Mesothelial cell of epicardium (in vitro differentiated cells): ENCODE measurements around the gene HIPK1. TPM values are rescaled to one million over a fixed set of nuclear protein-coding genes. Genes with fewer than 3 reads are reported as not detected.

Experiments
- DNase-seq, 2 experiments: peaks; one replicate each; pipeline ENCODE4 v3.0.0; 2021; ENCODE audit warnings: low spot score in 2 of 2; ENCODE audit not compliant: unreplicated experiment in 2 of 2
- H3K27ac Mint-ChIP-seq: 2 replicates; pipeline ENCODE4 v1.8.0; 2021; ENCODE audit warnings: mixed read lengths
- H3K27me3 Mint-ChIP-seq: 2 replicates; pipeline ENCODE4 v1.8.0; 2021; ENCODE audit warnings: low read depth, mixed read lengths
- H3K36me3 Mint-ChIP-seq: 2 replicates; pipeline ENCODE4 v1.8.0; 2021; ENCODE audit warnings: mixed read lengths
- H3K4me1 Mint-ChIP-seq: 2 replicates; pipeline ENCODE4 v1.8.0; 2021; ENCODE audit warnings: mixed read lengths
- H3K4me3 Mint-ChIP-seq: 2 replicates; pipeline ENCODE4 v1.8.0; 2021; ENCODE audit warnings: mild to moderate bottlenecking, moderate library complexity, mixed read lengths
- H3K9me3 Mint-ChIP-seq: 2 replicates; pipeline ENCODE4 v1.8.0; 2021; ENCODE audit warnings: mixed read lengths
- CTCF ChIP-seq: fragments of 200-600 bp; sonication (generic); IDR thresholded peaks from one replicate; pipeline ENCODE4 v1.5.0; 2021; ENCODE audit warnings: antibody characterized with exemption; ENCODE audit not compliant: unreplicated experiment
- total RNA-seq: library from RNA; stranded (reverse); gene quantifications from 3 replicates; pipeline ENCODE4 v1.2.1, GENCODE V29; 2021

The HIPK1 gene
- total RNA-seq, 1 donor from 2014 or later = 43.9 TPM

- no peak overlapping the region for H3K27ac Mint-ChIP-seq
- no peaks in the 10 kb centered on the region for H3K27me3 Mint-ChIP-seq
- no peak for DNase-seq
- no peak for TF ChIP-seq CTCF
- H3K9me3 Mint-ChIP-seq = no peaks in the 10 kb centered on the region
- peaks cover 9% of the 10 kb centered on the region for H3K36me3 Mint-ChIP-seq
- H3K4me1 Mint-ChIP-seq = peaks cover 18% of the 10 kb centered on the region
- no peak overlapping the region for H3K4me3 Mint-ChIP-seq
Measured at GRCh38 chr1:113951719-113952118, 22.6 kb downstream of the HIPK1 start.

- Mint-ChIP-seq H3K27ac (no peak overlapping the region), H3K36me3 (peaks cover 31% of the 10 kb centered on the region), H3K27me3 (no peaks in the 10 kb centered on the region), H3K9me3 (no peaks in the 10 kb centered on the region), H3K4me1 (no peaks in the 10 kb centered on the region), H3K4me3 (no peak overlapping the region)
- no peak for TF ChIP-seq CTCF
- no peak for DNase-seq
Measured at GRCh38 chr1:113957984-113958383, 28.9 kb downstream of the HIPK1 start.

GRCh38 chr1:113958691-113959090 lies 29.6 kb downstream of the HIPK1 start:
- H3K27me3 Mint-ChIP-seq = no peaks in the 10 kb centered on the region
- H3K36me3 Mint-ChIP-seq = peaks cover 36% of the 10 kb centered on the region
- no peak overlapping the region for H3K4me3 Mint-ChIP-seq
- TF ChIP-seq CTCF = no peak
- H3K4me1 Mint-ChIP-seq = no peaks in the 10 kb centered on the region
- no peak for DNase-seq
- no peak overlapping the region for H3K27ac Mint-ChIP-seq
- H3K9me3 Mint-ChIP-seq = no peaks in the 10 kb centered on the region

- no peak overlapping the region for H3K4me3 Mint-ChIP-seq
- peaks cover 48% of the 10 kb centered on the region for H3K36me3 Mint-ChIP-seq
- H3K27ac Mint-ChIP-seq = no peak overlapping the region
- DNase-seq = no peak
- no peak for TF ChIP-seq CTCF
- H3K9me3 Mint-ChIP-seq = peaks cover 9% of the 10 kb centered on the region
- H3K27me3 Mint-ChIP-seq = no peaks in the 10 kb centered on the region
- no peaks in the 10 kb centered on the region for H3K4me1 Mint-ChIP-seq
Measured at GRCh38 chr1:113963281-113963906, 34.3 kb downstream of the HIPK1 start.

DNA sequence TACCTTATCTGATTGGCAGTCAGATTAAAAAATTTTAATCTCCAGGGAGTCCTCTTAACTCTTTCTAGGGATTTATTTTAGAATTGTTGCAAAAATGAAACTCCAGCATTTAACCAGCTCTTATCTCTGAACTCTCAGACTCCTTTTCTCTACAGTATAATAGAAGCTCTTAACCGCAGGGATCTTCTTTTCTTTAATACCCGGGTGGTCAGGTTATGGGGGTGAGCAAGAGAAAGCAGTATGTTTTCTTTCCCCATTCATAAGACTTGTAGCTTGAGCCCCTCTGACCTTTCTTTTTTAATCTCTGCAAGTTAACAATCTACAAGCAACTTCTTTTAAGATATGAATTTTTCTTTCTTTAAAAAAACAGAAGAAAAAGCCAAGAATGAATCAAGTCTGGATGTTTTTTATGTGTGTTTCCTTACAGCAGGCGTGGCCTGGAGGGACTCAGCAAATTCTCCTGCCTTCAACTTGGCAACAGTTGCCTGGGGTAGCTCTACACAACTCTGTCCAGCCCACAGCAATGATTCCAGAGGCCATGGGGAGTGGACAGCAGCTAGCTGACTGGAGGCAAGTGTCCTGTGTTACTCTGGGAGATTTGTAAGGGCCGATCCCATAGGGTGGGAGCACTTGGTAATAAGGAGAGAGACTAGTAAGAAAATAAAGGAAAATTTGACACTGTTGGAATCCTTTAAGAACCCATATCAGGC lies 36.7 kb downstream of the HIPK1 start:
- H3K36me3 Mint-ChIP-seq = peaks cover 62% of the 10 kb centered on the region
- H3K4me1 Mint-ChIP-seq = no peaks in the 10 kb centered on the region
- DNase-seq = no peak
- peaks cover 9% of the 10 kb centered on the region for H3K9me3 Mint-ChIP-seq
- TF ChIP-seq CTCF = no peak
- no peak overlapping the region for H3K27ac Mint-ChIP-seq
- H3K27me3 Mint-ChIP-seq = no peaks in the 10 kb centered on the region
- no peak overlapping the region for H3K4me3 Mint-ChIP-seq
